ENCODE data around the gene VPS13D. TPM values are rescaled to one million over a fixed set of nuclear protein-coding genes. Genes with fewer than 3 reads are reported as not detected.

Gene VPS13D
- total and polyA plus RNA-seq, 10 of the 15 experiments (the other 5 are each of a cell fraction or from before 2014, with no cell fraction given) = 1.4 to 16.9 (median 8.5) TPM

DNA sequence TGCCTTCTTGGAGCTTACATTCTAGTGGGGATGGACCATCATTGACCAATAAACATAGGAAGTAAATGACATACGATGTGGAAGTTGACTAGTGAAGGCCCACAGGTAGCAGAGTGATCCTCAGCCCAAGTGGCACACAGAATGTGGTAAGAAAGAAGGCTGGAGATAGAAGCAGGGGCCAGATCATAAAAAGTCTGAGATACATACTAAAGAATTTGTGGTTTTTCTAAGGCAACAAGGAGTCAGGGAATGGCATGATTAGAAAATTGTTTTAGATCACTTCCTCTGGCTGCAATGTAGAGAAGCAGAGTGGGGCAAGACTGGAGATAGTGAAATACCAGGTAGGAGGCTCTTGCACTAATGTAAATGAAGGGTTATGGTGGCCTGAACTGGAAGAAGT, 154.0 kb downstream of the VPS13D start (continued):
- no peak for TF ChIP-seq IKZF1 (conservative IDR thresholded peaks at IDR 0.05)
- no peak for TF ChIP-seq HDAC2 (IDR thresholded peaks at IDR 0.05)
- TF ChIP-seq, protein P1, sequence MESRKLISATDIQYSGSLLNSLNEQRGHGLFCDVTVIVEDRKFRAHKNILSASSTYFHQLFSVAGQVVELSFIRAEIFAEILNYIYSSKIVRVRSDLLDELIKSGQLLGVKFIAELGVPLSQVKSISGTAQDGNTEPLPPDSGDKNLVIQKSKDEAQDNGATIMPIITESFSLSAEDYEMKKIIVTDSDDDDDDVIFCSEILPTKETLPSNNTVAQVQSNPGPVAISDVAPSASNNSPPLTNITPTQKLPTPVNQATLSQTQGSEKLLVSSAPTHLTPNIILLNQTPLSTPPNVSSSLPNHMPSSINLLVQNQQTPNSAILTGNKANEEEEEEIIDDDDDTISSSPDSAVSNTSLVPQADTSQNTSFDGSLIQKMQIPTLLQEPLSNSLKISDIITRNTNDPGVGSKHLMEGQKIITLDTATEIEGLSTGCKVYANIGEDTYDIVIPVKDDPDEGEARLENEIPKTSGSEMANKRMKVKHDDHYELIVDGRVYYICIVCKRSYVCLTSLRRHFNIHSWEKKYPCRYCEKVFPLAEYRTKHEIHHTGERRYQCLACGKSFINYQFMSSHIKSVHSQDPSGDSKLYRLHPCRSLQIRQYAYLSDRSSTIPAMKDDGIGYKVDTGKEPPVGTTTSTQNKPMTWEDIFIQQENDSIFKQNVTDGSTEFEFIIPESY (IDR thresholded peaks at IDR 0.05) = no peak

DNA sequence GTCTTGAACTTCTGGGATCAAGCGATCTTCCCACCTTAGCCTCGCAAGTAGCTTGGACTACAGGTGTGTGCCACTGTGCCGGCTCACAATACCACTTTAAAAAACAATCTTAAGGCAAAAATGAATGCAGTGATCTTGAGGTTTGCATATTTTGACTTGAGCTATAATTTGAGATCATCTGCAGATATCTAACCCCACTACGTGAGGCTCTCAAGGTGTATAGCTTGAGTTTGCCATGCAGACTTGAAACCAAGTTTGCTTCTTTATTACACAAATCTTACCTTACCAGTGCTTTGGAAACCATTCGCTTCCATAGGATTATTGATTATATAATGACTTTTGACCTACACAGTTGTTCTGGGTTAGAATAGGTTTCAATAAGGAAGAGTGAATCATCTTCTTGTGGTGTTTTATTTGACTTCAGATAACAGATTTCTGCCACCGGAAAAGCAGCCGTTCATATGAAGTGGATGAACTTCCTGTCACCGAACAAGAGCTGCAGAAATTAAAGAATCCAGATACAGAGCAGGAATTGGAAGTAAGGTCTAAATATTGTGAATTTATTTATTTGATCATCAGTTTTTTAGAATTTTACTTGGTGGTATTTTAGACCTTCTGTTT, 155.1 kb downstream of the VPS13D start:
- no TSS peak for BruUV-seq (replicated peaks)
- Histone ChIP-seq H3K9ac (ENCODE audit: control insufficient read depth, insufficient read depth, low read length) (no peak overlapping the region), H3K9me3 (replicated peaks; ENCODE audit: control insufficient read depth, insufficient read depth, low read length) (peaks cover 6% of the 10 kb centered on the region), H2AFZ (ENCODE audit: control insufficient read depth, low read depth, low read length) (no peak overlapping the region), H3K4me2 (ENCODE audit: control insufficient read depth, insufficient read depth) (no peak overlapping the region), H3K79me2 (ENCODE audit: control insufficient read depth, insufficient read depth, low read length) (no peaks in the 10 kb centered on the region), H3K27me3 (replicated peaks in 1 of 2; ENCODE audit: control insufficient read depth in 2 of 2, insufficient read depth in 2 of 2, low read length in 1 of 2) (no peaks in the 10 kb centered on the region), H4K20me1 (ENCODE audit: control insufficient read depth, insufficient read depth) (no peaks in the 10 kb centered on the region), H3K36me3 (ENCODE audit: control insufficient read depth in 2 of 2, insufficient read depth in 2 of 2, low read length in 1 of 2) (peaks cover 2 to 27% of the 10 kb centered on the region in 2 experiments; a peak in 3 of 4 replicates), H3K27ac (ENCODE audit: control insufficient read depth, insufficient read depth) (no peak overlapping the region), H3K4me1 (ENCODE audit: control insufficient read depth, insufficient read depth, low read length) (no peaks in the 10 kb centered on the region), H3K4me3 (no peak overlapping the region)
- ChIA-PET SMC1A (ENCODE audit: uncharacterized antibody, unreplicated experiment) (interaction anchor here (1.3 kb wide), 1 partner anchor 15 kb away, joined by 3 read pairs; no protein-coding TSS in a partner anchor), RAD21 (ENCODE audit: unreplicated experiment) (no interaction called here), POLR2A (no interaction called here), CTCF (interaction anchor here (0.7 to 1.4 kb wide), 3 partner anchors 11 to 274 kb away, joined by 3 to 6 read pairs (median 3); no protein-coding TSS in a partner anchor)
- in situ Hi-C loops (cut with MboI) = loop anchor here (5.0 kb wide), 1 partner anchor 52 kb away; no protein-coding TSS in a partner anchor
- WGBS (ENCODE audit: insufficient coverage, insufficient replicate concordance, low lambda C conversion rate, missing lambda C conversion rate) = 96% methylated on average over 8 of the region's 8 CpGs
- TF ChIP-seq, protein P2, sequence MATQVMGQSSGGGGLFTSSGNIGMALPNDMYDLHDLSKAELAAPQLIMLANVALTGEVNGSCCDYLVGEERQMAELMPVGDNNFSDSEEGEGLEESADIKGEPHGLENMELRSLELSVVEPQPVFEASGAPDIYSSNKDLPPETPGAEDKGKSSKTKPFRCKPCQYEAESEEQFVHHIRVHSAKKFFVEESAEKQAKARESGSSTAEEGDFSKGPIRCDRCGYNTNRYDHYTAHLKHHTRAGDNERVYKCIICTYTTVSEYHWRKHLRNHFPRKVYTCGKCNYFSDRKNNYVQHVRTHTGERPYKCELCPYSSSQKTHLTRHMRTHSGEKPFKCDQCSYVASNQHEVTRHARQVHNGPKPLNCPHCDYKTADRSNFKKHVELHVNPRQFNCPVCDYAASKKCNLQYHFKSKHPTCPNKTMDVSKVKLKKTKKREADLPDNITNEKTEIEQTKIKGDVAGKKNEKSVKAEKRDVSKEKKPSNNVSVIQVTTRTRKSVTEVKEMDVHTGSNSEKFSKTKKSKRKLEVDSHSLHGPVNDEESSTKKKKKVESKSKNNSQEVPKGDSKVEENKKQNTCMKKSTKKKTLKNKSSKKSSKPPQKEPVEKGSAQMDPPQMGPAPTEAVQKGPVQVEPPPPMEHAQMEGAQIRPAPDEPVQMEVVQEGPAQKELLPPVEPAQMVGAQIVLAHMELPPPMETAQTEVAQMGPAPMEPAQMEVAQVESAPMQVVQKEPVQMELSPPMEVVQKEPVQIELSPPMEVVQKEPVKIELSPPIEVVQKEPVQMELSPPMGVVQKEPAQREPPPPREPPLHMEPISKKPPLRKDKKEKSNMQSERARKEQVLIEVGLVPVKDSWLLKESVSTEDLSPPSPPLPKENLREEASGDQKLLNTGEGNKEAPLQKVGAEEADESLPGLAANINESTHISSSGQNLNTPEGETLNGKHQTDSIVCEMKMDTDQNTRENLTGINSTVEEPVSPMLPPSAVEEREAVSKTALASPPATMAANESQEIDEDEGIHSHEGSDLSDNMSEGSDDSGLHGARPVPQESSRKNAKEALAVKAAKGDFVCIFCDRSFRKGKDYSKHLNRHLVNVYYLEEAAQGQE (IDR thresholded peaks at IDR 0.05; ENCODE audit: low read depth, low read length) = no peak
- TF ChIP-seq HCFC1 (IDR thresholded peaks at IDR 0.05; ENCODE audit: low read length) (no peak), SREBF2 (IDR thresholded peaks at IDR 0.05; ENCODE audit: low read length) (no peak), CBX3 (IDR thresholded peaks at IDR 0.05; ENCODE audit: borderline replicate concordance, low read depth) (no peak), ZBED1 (IDR thresholded peaks at IDR 0.05; ENCODE audit: borderline replicate concordance) (no peak), FOXK2 (IDR thresholded peaks at IDR 0.05) (no peak)
- TF ChIP-seq, protein P3, sequence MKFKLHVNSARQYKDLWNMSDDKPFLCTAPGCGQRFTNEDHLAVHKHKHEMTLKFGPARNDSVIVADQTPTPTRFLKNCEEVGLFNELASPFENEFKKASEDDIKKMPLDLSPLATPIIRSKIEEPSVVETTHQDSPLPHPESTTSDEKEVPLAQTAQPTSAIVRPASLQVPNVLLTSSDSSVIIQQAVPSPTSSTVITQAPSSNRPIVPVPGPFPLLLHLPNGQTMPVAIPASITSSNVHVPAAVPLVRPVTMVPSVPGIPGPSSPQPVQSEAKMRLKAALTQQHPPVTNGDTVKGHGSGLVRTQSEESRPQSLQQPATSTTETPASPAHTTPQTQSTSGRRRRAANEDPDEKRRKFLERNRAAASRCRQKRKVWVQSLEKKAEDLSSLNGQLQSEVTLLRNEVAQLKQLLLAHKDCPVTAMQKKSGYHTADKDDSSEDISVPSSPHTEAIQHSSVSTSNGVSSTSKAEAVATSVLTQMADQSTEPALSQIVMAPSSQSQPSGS (IDR thresholded peaks at IDR 0.05; ENCODE audit: low read length) = no peak
- no peak for DNase-seq (ENCODE audit: low read depth, low spot score)
- no peak for FAIRE-seq
- intact Hi-C loops (cut with micrococcal nuclease; ENCODE audit: unreplicated experiment) = no loop called here
- no peak for ATAC-seq
